Osteoblast (primary cell): ENCODE data around the gene COMMD1. TPM values are rescaled to one million over a fixed set of nuclear protein-coding genes. Genes with fewer than 3 reads are reported as not detected.

Experiments used
- DNase-seq: peaks from one replicate; pipeline ENCODE4 v3.0.0; 2011; ENCODE audit warnings: low spot score, mixed read lengths; ENCODE audit not compliant: insufficient read length; ENCODE audit errors: missing footprints
- H2AFZ ChIP-seq: 2 replicates; pipeline ENCODE4 v1.6.0; 2011; ENCODE audit warnings: mild to moderate bottlenecking, low read length
- H3K27ac ChIP-seq: 2 replicates; pipeline ENCODE4 v1.5.1; 2011; ENCODE audit warnings: mild to moderate bottlenecking, low read depth, low read length, moderate library complexity
- H3K27me3 ChIP-seq: 2 replicates; pipeline ENCODE4 v1.6.0; 2012; ENCODE audit warnings: mild to moderate bottlenecking, control low read depth, inconsistent platforms, low read length, moderate library complexity; ENCODE audit not compliant: insufficient read depth
- H3K36me3 ChIP-seq: 2 replicates; pipeline ENCODE4 v1.5.1; 2011; ENCODE audit warnings: mild to moderate bottlenecking, low read length, control low read depth, moderate library complexity; ENCODE audit not compliant: insufficient read depth
- H3K4me1 ChIP-seq: 2 replicates; pipeline ENCODE4 v1.5.1; 2011; ENCODE audit warnings: mild to moderate bottlenecking, low read length, control low read depth, moderate library complexity; ENCODE audit not compliant: insufficient read depth
- H3K4me2 ChIP-seq: 2 replicates; pipeline ENCODE4 v1.6.0; 2011; ENCODE audit warnings: mild to moderate bottlenecking, low read length; ENCODE audit not compliant: insufficient read depth
- H3K4me3 ChIP-seq: fragments of 200-600 bp; sonication (generic); 3 replicates; pipeline ENCODE4 v1.5.1; 2012; ENCODE audit warnings: mild to moderate bottlenecking, low read length, inconsistent platforms; ENCODE audit not compliant: insufficient read depth
- H3K79me2 ChIP-seq: 2 replicates; pipeline ENCODE4 v1.6.0; 2012; ENCODE audit warnings: mild to moderate bottlenecking, low read length, control low read depth, inconsistent platforms; ENCODE audit not compliant: insufficient read depth
- H3K9me3 ChIP-seq: 2 replicates; pipeline ENCODE4 v1.5.1; 2011; ENCODE audit warnings: low read depth, low read length, control low read depth
- H4K20me1 ChIP-seq: 2 replicates; pipeline ENCODE4 v1.6.0; 2012; ENCODE audit warnings: mild to moderate bottlenecking, low read length, control low read depth; ENCODE audit not compliant: insufficient read depth
- CTCF ChIP-seq: IDR thresholded peaks from 2 replicates; pipeline ENCODE4 v1.5.1; 2011; ENCODE audit warnings: mild to moderate bottlenecking, low read depth, low read length, moderate library complexity; ENCODE audit errors: extremely low read depth
- total RNA-seq: library from RNA; depleted of rRNA; stranded (reverse); fragments of >200 nt; gene quantifications from 2 replicates; pipeline ENCODE4 v1.2.3, GENCODE V29; 2012

Gene COMMD1
- total RNA-seq, 1 donor: 51.8 TPM

DNA sequence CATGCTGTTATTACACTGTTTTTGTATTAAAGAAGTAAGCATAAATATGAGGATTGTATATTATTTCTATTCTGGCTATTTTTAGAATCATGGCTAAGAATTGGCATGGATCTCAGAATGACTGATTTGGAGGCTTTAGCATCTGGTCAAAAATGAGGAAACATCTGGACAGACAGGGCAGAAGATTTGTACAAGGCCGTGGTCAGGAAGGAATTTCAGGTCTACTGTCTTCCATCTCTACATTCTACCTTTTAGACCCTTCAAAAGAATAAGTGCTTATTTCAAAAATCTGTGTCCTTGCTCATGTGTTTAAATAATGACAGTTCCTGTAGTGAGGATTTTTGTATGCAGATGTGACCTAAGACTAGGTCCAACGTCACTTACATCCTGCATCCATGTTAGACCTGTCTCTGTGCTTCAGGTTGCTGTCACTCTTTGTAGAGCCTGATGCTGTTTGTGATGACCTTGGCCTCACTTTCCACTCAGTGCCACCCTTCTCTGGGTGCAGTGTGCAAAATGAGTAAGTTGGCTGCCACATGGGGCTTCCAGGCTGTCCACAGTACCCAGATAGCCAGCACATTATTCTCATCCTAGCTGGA, 235.8 kb downstream of the COMMD1 start:
- Histone ChIP-seq H4K20me1 (no peaks in the 10 kb centered on the region), H3K9me3 (no peaks in the 10 kb centered on the region), H3K79me2 (no peaks in the 10 kb centered on the region), H3K4me1 (no peaks in the 10 kb centered on the region), H3K4me3 (no peak overlapping the region), H3K36me3 (no peaks in the 10 kb centered on the region), H2AFZ (no peak overlapping the region), H3K4me2 (no peak overlapping the region), H3K27me3 (no peaks in the 10 kb centered on the region), H3K27ac (no peak overlapping the region)
- no peak for TF ChIP-seq CTCF
- DNase-seq: no peak

DNA sequence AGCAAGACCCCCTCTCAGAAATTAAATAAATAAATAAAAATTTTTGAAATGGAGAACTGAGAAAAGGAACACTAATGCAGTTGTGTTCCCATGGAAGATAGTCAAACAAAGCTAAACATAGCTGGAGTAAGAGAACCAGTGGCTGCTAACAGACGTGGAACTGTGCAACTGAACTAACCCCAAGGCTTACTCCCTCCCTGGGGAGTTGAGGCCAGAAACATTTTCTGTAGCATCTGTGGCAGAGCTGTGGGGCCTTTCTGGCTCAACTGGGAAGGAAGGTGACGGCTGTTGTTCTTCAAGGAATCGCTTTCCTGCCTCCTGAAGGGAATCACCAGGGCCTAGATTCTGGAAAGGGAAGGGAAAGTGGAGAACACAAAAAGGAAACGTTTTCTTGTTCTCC, 236.6 kb downstream of the COMMD1 start:
- no peaks in the 10 kb centered on the region for H3K4me1 ChIP-seq
- no peaks in the 10 kb centered on the region for H3K79me2 ChIP-seq
- no peaks in the 10 kb centered on the region for H3K27me3 ChIP-seq
- no peaks in the 10 kb centered on the region for H3K9me3 ChIP-seq
- DNase-seq: no peak
- no peaks in the 10 kb centered on the region for H3K36me3 ChIP-seq
- TF ChIP-seq CTCF: no peak
- no peaks in the 10 kb centered on the region for H4K20me1 ChIP-seq
- no peak overlapping the region for H3K27ac ChIP-seq
- no peak overlapping the region for H2AFZ ChIP-seq
- no peak overlapping the region for H3K4me2 ChIP-seq
- H3K4me3 ChIP-seq: no peak overlapping the region

- H3K79me2 ChIP-seq: no peaks in the 10 kb centered on the region
- no peak overlapping the region for H3K4me2 ChIP-seq
Observed at GRCh38 chr2:62143696-62144095, 238.2 kb downstream of the COMMD1 start.

More at GRCh38 chr2:62143696-62144095, 238.2 kb downstream of the COMMD1 start:
- H3K4me3 ChIP-seq: no peak overlapping the region
- TF ChIP-seq CTCF: no peak
- no peak overlapping the region for H3K27ac ChIP-seq
- no peaks in the 10 kb centered on the region for H3K36me3 ChIP-seq
- H3K4me1 ChIP-seq: peaks cover 6% of the 10 kb centered on the region
- no peaks in the 10 kb centered on the region for H3K9me3 ChIP-seq
- DNase-seq: no peak
- no peaks in the 10 kb centered on the region for H4K20me1 ChIP-seq
- no peak overlapping the region for H2AFZ ChIP-seq
- no peaks in the 10 kb centered on the region for H3K27me3 ChIP-seq
